MCF 10A (cell line): ENCODE measurements around the gene TNFRSF9. TPM values are rescaled to one million over a fixed set of nuclear protein-coding genes. Genes with fewer than 3 reads are reported as not detected.

Experiments used
- BruUV-seq: library from RNA; stranded (reverse); fragments of 400-500 nt; replicated peaks from 2 replicates; lab custom pipeline; 2021; lab: Mats Ljungman, UMichigan
- CTCF ChIA-PET: fragments of 300-600 bp; sonication (Branson Sonifier 250); formaldehyde crosslinking; extraction: SDS; loops from one replicate; lab custom pipeline; 2021; ENCODE audit warnings: antibody characterized with exemption, inconsistent platforms; lab: Yijun Ruan, JAX
- POLR2A ChIA-PET: fragments of 300-600, 350-650 bp; sonication (Branson Sonifier 250); formaldehyde crosslinking; extraction: SDS; loops from one replicate; lab custom pipeline; 2020; ENCODE audit warnings: antibody characterized with exemption, inconsistent platforms; lab: Yijun Ruan, JAX
- DNase-seq: peaks from one replicate; pipeline ENCODE4 v3.0.0-alpha.2; 2018; ENCODE audit not compliant: unreplicated experiment
- H3K27ac Mint-ChIP-seq: one replicate; pipeline ENCODE4 v1.8.0; 2022; ENCODE audit warnings: mild to moderate bottlenecking, low read depth, mixed read lengths; ENCODE audit not compliant: unreplicated experiment
- H3K27me3 Mint-ChIP-seq: one replicate; pipeline ENCODE4 v1.8.0; 2022; ENCODE audit warnings: mixed read lengths; ENCODE audit not compliant: insufficient read depth, unreplicated experiment
- H3K36me3 Mint-ChIP-seq: one replicate; pipeline ENCODE4 v1.8.0; 2022; ENCODE audit warnings: mild to moderate bottlenecking, moderate library complexity, mixed read lengths; ENCODE audit not compliant: insufficient read depth, unreplicated experiment
- H3K4me1 Mint-ChIP-seq: one replicate; pipeline ENCODE4 v1.8.0; 2022; ENCODE audit warnings: mixed read lengths; ENCODE audit not compliant: insufficient read depth, unreplicated experiment
- H3K4me3 Mint-ChIP-seq: one replicate; pipeline ENCODE4 v1.8.0; 2022; ENCODE audit warnings: mild to moderate bottlenecking, moderate library complexity, mixed read lengths; ENCODE audit not compliant: unreplicated experiment
- H3K9me3 Mint-ChIP-seq: one replicate; pipeline ENCODE4 v1.8.0; 2022; ENCODE audit warnings: mixed read lengths; ENCODE audit not compliant: unreplicated experiment
- intact Hi-C: fragments of 100-400 bp; cut with micrococcal nuclease; formaldehyde crosslinking; loops from 2 replicates; pipeline ENCODE4 v1.14.1; 2022
- total RNA-seq: library from RNA; stranded (reverse); gene quantifications from 2 replicates; pipeline ENCODE4 v1.2.3, GENCODE V29; 2022
- TF ChIP-seq, protein P1 (sequence below): fragments of 200-600 bp; IDR thresholded peaks from one replicate; pipeline ENCODE4 v1.8.0; 2022; ENCODE audit warnings: antibody characterized with exemption, mild to moderate bottlenecking; ENCODE audit not compliant: unreplicated experiment

The TNFRSF9 gene
- total RNA-seq, 1 experiment from 2014 or later = 0.98 TPM

DNA sequence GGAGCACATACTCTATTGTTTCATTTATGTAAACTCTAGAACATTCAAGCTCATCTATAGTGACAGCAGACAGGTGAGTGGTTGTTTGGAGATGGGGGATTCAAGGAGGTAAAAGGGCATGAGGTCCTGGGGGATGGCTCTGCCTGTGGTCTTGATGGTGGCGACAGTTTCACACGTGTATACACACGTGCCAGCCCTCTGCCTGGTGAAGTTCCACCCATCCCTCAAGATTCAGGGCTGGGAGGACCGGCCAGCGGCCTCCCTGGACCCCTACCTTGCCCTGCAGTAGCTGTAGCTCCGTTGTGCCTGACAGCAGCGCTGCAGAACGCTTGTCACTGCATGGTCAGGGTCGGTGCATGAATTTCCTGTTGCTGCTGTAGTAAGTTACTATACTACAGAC, 48.8 kb downstream of the TNFRSF9 start:
- no TSS peak for BruUV-seq
- intact Hi-C loops = no loop called here
- Mint-ChIP-seq H3K36me3 (peaks cover 6% of the 10 kb centered on the region), H3K27ac (no peak overlapping the region), H3K9me3 (no peaks in the 10 kb centered on the region), H3K4me3 (no peak overlapping the region), H3K4me1 (no peaks in the 10 kb centered on the region), H3K27me3 (no peaks in the 10 kb centered on the region)
- POLR2A ChIA-PET = no interaction called here
- CTCF ChIA-PET = interaction anchor here (1.3 kb wide), 1 partner anchor 12 kb away, joined by 3 read pairs; no protein-coding TSS in a partner anchor
- DNase-seq = no peak
- TF ChIP-seq, protein P1, sequence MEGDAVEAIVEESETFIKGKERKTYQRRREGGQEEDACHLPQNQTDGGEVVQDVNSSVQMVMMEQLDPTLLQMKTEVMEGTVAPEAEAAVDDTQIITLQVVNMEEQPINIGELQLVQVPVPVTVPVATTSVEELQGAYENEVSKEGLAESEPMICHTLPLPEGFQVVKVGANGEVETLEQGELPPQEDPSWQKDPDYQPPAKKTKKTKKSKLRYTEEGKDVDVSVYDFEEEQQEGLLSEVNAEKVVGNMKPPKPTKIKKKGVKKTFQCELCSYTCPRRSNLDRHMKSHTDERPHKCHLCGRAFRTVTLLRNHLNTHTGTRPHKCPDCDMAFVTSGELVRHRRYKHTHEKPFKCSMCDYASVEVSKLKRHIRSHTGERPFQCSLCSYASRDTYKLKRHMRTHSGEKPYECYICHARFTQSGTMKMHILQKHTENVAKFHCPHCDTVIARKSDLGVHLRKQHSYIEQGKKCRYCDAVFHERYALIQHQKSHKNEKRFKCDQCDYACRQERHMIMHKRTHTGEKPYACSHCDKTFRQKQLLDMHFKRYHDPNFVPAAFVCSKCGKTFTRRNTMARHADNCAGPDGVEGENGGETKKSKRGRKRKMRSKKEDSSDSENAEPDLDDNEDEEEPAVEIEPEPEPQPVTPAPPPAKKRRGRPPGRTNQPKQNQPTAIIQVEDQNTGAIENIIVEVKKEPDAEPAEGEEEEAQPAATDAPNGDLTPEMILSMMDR = no peak

DNA sequence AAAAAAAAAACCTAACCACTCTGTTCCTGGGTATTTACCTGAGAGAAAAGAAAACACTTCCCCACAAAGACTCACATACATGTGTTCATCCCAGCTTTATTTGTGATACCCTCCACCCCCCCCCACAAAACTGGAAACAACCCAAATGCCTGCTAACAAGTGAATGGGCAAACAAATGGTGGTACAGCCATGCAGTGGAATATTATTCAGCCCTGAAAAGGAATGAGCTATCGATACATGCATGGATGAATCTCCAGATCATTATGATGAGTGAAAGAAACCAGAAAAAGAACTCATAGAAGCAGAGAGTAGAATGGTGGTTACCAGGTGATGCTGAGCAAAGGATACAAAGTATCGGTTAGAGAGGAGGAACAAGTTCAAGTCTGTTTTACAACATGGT, 49.8 kb downstream of the TNFRSF9 start:
- no peaks in the 10 kb centered on the region for H3K9me3 Mint-ChIP-seq
- ChIA-PET POLR2A (no interaction called here), CTCF (interaction anchor here (0.6 to 0.7 kb wide), 2 partner anchors 14 to 138 kb away, joined by 3 read pairs; no protein-coding TSS in a partner anchor)
- H3K4me3 Mint-ChIP-seq = no peak overlapping the region
- DNase-seq = no peak
- H3K36me3 Mint-ChIP-seq = peaks cover 6% of the 10 kb centered on the region
- no peaks in the 10 kb centered on the region for H3K27me3 Mint-ChIP-seq
- H3K4me1 Mint-ChIP-seq = no peaks in the 10 kb centered on the region
- BruUV-seq = no TSS peak
- intact Hi-C loops = no loop called here
- TF ChIP-seq, protein P1 = no peak
- H3K27ac Mint-ChIP-seq = no peak overlapping the region

DNA sequence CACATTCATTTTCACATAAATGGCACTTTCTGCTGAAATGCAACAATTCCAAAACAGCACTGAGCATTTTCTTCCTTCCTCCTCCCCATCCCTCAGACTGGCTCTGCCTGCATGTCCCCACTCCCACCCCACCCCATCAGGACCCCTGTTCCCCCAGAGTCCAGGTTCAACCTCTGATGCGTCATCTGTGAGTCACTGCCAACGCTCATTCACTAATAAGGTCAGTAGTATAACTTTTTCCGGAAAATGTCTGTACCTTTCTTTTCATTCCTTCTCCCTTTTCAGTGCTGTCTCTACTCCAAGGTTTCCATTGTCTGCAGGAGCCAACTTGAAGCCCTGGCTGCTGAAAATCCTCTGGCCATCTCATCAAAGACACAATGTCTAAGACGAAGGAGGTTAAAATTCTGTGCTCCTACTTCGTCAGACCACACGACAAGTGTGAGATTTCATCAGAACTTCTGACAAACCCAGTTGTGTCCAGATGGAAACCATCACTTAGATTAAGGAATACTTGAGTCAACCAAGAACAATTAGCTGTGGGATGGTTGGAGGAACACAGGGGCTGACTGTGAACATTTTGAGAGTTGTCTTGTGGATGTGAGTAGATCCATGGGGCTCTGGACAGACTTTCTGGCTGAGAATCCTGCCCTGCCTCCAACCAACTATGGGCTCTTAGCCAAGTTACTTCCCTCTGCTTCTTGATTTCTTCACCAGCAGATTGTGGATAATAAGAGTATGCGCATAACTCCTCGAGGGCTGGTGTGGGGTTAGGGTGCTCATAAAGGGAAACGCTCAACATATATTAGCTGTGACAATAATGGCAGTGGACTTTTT, 52.2 kb downstream of the TNFRSF9 start:
- no peak overlapping the region for H3K4me3 Mint-ChIP-seq
- ChIA-PET CTCF (no interaction called here), POLR2A (no interaction called here)
- no peak overlapping the region for H3K27ac Mint-ChIP-seq
- H3K4me1 Mint-ChIP-seq = no peaks in the 10 kb centered on the region
- H3K27me3 Mint-ChIP-seq = peaks cover 11% of the 10 kb centered on the region
- BruUV-seq = no TSS peak
- peak; percentile 43 for DNase-seq
- intact Hi-C loops = no loop called here
- peaks cover 6% of the 10 kb centered on the region for H3K36me3 Mint-ChIP-seq
- peaks cover 9% of the 10 kb centered on the region for H3K9me3 Mint-ChIP-seq
- TF ChIP-seq, protein P1 = no peak

DNA sequence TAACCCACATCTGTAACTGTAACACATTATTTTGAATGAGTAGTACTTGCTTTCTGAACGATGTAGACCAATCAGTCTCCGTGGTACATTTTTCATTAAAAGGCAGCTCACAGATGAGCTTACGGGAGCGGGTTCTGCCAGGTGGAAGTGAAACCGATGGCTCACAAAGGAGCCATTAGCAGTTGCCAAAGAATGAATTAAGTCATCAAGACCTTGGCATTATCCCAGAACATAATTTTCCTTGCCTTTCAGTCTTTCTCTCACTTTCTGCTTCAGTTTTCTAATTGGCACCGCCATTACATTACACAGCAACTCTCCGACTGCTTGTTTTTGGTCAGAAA, 54.3 kb downstream of the TNFRSF9 start:
- TF ChIP-seq, protein P1 = no peak
- BruUV-seq = no TSS peak
- Mint-ChIP-seq H3K36me3 (peaks cover 4% of the 10 kb centered on the region), H3K27ac (no peak overlapping the region), H3K27me3 (peaks cover 11% of the 10 kb centered on the region), H3K4me3 (peak overlapping the region; percentile 47), H3K4me1 (no peaks in the 10 kb centered on the region), H3K9me3 (peaks cover 9% of the 10 kb centered on the region)
- ChIA-PET POLR2A (interaction anchor here (0.7 kb wide), 1 partner anchor 80 kb away, joined by 3 read pairs; no protein-coding TSS in a partner anchor), CTCF (interaction anchor here (0.6 to 1.0 kb wide), 3 partner anchors 39 to 469 kb away, joined by 3 read pairs; no protein-coding TSS in a partner anchor)
- intact Hi-C loops = no loop called here
- peak; percentile 63 for DNase-seq
